Effector CD4-positive, alpha-beta T cell (primary cell): ENCODE measurements around the gene PTPRK.

Source experiments
- DNase-seq: peaks from one replicate; pipeline ENCODE4 v3.0.0-alpha.2; 2020

PTPRK gene

DNA sequence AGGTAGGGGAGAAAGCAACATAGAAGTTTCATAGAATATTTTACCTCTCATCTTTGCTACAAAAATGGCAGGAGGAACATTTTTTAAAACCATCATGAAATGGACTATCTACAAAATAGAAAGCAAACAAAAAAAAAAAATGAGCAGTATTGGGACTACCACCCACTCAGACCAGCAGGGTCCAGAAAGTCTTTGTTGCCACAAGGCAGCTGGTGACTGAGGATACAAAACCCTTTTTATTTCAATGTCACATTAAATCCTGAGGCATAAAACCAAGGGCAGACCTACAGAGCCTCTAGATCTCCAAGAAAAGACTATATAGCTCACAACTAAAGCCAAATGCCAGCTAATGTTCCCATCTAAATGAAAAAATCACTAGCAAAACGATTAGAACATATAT, 282.2 kb downstream of the PTPRK start:
- no peak for DNase-seq

DNA sequence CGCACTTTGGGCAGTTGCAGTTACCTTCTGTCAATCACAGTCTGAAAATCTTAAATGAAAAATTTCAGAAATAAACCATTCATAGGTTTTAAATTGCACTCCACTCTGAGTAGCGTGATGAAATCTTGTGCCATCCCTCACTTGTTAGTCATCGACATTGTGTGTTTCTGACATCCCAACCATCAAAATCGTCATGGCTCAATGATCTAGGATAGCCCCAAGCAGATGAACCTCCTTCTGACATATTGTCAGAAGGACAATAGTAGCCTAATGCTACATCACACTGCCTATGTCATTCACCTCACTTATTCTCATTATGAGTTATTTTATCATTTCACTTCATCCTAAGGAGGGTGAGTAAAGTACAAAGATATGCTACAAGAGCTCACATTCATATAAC, 284.8 kb downstream of the PTPRK start:
- DNase-seq = no peak

DNA sequence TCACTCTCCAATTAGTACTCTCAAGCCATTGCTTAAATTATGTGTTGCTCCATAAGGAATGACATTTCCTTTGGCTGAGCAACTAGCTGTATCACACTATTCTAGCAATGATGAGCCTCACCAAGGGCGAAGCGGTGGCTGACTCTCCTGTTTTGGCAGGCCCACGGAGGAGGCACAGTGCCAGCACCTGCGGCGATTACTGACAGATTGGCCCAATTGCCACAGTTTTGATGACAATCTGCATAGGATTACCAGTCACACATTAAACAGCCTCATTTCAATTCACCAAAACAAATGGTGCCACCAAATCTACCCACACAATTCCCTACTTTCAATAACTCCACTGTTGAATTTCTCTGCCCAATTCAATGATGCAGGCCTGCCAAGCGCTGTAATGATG, 286.9 kb downstream of the PTPRK start:
- no peak for DNase-seq

DNA sequence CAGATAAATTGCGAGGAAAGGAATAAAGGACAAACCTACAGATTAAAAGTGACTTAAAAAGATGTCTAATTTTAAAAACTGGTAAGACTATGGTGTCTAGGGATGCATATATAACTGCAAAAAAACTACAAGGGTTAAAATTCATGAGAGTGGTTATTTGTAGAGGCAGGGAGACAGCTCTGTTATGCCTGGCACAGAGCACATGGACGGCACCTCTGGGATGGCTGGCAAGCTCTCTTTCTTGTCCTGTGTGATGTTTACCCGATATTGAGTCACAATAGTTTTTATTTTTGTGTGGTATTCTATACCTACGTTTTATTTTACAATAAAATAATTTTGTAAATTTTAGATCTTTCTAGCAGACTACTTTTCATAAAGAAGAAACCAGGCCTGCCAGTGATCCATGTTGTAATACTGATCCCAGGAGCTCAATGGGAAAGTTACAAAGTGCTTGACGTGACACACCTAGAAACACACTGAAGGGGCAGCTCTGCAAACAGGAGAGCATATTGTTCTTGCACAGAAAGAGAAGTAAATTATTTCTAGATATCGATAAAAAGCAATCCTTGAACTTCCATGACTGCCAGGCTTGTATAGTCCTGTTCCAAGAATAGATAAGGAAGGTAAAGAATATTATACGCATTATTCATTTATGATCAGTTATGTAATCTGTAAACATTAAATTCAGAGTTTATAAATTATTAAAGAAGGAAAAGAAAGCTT, 290.0 kb downstream of the PTPRK start:
- DNase-seq = no peak

DNA sequence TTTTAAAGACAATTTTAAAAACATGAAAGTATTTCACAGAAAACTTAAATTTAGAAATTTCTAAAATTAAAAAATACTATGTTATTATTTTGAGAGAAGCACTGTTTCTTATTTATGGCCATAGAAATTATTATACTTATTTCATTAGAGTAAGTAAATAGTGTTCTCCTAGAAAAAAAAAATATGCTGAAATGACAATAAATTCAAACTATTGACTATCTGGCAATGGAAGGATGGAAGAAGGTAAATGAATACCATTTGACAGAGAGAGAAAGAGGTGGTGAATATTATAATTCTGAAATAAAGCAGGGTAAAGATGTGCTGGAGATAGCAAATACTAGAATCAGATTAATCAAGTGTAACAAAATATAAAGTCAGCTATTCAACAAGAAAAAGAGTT, 294.8 kb downstream of the PTPRK start:
- DNase-seq = no peak

DNA sequence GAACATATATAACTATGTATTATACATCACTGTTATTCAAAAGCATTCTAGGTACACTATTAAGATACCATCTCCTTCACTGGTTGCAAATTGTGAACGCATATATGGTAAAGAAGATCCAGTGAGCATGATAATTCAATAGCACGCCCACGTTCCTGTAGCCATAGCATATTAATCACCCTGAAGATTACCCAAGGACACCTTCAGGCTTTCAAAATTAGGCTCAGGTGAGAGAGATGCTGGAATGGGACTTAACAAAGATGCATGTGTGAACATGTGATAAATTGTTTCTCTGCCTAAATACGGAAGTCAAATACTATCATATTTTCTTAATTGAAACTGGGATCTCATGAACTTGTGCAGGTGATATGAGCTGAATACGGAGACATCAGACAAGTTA, 303.5 kb downstream of the PTPRK start:
- no peak for DNase-seq

DNA sequence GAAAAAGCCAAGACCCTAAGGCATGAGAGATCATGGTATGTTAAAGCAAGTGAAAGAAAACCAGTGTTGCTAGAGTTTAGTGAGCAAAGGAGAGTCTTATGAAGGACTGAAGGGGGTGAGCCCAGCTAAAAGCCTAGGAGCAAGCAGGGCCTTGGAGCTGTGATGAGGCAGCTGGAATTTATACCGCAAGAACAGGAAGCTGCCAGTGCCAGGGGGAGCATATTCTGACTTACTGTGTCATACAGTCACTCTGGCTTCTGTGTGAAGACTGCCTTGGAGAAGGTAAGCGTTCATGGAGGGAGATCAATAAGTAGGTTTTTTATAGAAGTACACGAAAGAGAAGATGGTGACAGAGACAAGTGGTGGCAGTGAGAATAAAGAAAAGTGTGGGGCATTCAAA, 310.6 kb downstream of the PTPRK start:
- no peak for DNase-seq

DNA sequence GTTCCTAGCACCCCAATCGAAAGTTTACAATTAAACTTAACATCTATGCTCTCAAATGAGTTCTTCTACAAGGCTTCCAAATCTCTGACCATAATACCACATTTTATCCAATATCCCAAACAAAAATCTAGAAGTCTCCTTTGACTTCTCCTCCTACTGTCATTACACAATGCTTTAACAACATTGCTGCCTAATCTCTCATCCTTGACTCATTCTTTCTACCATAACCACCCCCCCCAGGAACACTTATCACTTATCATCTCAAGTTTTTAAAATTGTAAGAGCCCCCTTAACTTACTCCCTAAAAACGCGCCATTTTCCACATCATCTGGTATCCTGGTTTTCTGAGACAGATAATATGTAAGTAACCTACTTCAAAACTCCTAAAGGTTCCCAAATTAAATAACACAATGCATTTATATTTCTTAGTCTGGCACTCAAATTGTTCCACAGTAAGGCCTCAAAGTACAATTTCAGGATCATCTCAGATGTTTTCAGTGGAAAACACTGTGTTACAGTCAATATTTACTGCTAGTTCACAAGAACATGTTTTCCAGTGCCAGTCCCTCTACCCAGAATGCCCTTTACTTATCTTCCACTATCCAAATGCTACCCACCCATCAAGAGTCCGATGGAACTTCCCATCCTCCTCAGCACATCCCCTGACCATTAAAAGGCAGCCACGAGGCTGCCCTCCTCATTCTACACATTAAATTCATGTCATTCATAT, 311.4 kb downstream of the PTPRK start:
- no peak for DNase-seq

DNA sequence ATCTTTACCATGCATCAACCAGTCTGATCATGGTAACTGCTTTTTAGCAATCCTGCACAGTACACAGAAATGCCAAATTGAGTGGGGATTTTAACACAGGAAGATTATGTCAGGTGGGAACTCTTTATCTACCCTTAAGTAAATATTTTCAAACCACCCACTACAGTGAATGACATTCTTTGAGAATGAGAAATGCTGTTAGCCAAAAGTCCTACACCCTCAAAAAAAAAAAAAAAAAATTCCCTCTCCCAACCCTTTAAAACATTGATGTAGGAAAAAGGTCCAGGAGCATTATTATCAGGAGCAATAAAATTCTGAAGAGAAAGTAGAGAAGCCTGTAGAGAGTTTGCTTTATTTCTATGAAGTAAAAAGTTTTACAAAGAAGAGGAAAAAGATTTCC, 312.3 kb downstream of the PTPRK start:
- DNase-seq = no peak

DNA sequence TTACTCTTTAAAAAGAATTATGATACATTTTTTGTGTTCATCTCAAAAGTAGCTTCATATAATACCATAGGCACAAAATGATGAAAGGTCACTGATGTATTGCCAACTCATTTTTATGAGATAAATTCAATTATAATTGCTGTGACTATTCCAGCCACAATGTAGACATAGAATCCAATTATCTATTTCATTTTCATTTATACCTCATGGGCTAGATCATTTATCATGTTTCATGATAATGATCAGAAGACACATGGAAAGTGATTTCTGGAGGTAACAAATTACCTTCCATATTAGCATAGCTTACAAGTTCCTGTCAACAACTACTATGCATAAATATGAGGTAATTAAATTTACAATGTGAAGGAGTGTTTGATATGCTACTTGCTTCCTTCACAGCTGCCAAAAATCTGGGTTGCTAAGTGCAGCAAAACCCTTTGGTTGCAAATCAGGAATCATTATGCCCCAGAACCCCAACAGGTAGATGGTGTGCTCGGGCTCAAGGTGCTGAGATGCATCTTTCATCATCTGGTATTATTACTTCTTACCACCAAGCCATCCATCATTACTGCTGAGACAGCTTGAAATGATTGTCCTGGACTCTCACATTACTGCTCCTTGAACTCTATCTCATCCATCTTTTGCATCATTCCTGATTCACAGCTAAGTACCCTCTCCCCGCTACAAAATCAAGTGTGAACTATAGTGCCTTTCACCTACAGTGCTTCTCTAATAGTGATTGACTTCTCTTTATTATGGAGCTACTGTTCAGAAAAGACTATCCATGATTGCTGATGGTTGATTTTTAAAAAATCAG, 313.6 kb downstream of the PTPRK start:
- no peak for DNase-seq

DNA sequence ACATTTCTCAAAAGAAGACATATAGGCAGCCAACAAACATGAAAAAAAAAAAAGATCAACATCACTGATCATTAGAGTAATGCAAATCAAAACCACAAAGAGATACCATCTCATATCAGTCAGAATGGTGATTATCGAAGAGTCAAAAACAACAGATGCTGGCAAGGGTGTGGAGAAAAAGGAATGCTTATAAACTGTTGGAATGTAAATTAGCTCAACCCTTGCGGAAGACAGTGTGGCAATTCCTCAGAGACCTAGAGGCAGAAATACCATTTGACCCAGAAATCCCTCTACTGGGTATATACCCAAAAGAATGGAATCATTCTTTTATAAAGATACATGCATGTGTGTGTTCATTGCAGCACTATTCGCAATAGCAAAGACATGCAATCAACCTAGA, 315.8 kb downstream of the PTPRK start:
- no peak for DNase-seq

DNA sequence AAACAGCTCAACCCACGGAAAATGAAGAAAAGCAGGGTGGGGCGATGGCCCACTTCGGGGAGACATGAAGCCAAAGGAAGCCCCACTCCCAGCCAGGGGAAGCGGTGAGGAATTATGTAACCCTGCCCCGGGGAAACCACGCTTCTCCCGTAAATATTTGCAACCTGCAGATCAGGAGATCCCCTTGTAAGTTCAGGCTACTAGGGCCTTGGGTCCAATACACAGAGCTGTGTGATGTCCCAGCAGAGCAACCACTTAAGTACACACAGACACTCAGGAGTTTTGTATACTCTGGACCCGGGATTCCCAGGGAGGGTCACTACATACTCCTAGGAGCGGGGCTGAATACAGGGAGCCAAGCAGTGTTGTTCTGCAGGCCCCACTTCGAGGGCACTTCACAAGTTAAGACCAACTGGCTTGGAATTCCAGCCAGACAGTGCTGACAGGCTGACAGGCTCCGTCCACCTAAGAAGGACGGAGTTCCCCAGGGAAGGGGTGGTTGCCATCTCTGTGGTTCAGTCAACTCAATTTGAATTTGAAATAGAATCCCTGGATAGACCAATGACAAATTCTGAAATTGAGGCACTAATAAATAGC, 318.1 kb downstream of the PTPRK start:
- DNase-seq = no peak

DNA sequence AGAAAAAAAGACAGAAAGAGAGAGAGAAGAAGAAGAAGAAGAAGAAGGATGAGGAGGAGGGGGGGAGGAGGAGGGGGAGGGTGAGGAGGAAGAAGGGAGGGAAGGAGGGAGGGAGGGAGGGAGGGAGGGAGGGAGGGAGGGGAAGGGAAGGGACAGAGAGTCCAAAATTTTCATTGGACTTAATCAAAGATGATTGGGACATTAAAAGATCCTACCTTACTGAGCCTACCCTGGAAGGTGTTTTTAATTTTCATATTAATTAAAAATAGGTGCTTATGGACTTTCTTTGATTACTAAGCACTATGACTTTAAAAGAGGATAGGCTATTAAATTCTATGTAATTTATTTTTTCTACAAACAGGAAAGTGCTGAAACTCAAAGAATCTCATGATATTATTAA, 319.6 kb downstream of the PTPRK start:
- DNase-seq = no peak

DNA sequence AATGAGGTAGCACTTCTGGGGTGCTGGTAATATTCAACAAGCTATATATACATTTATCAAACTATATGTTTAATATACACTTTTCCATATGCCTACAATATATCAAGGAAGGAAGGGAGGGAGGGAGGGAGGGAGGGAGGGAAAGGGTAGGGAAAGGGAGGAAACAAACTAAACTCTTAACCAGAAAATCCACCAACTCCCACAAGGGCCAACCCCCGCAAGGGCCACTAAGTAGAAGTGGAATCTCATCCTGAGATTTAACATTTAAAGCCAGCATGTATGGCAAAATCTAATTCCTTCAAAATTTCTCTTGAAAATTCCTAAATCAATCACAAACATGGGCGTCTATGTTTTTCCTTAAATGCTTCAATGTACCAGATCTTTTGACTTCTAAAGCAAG, 320.9 kb downstream of the PTPRK start:
- DNase-seq = no peak

DNA sequence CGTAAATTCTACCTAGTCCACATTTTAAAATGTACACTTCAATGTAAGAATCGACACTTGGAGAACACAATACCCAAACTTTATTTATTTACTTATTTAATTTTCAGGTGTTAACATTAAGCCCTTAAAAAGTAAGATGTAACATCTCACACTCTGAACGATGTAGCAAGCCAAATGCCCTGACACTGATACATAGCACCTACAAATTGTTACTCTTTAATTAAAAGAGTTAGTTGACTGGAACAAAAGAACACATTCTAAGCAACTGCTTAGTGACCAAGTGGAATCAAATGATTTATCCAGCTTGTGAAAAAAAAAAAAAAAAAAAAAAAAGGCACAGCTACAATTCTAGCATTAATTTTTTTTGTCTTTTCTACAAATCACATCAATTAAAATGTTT, 327.4 kb downstream of the PTPRK start:
- no peak for DNase-seq

DNA sequence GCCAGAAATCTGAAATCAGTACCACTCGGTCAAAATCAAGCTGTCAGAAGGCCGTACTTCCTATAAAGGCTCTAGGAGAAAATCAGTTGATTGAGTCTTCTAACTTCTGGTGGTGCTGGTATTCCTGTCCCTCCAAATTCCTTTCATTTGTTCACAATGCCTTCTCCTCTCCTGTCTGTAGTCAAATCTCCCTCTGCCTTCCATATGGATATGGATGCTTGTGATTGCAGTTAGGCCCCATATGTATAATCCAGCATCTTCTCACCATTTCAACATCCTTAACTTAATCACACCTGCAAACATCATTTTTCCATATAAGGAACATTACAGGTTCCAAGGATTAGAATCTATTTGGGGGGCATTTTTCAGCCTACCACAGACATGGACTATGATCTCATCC, 331.7 kb downstream of the PTPRK start:
- no peak for DNase-seq

DNA sequence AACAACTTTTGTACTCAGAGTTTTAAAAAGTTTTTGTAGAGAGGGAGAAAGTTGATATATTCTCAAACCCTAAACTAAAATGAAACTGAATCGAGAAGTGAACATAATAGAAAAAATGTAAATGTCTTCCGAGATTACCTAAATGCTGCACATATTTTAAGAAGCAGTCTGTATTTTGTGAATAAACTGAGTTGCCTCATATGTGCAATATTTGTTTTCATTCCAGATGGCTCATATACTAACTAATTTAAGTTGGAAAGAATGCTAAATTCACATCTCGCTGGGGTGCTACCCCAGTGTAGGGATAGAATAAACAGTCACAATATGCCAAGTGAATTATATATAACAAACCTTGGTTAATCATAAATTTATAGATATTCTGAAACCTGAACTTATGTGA, 333.7 kb downstream of the PTPRK start:
- no peak for DNase-seq

DNA sequence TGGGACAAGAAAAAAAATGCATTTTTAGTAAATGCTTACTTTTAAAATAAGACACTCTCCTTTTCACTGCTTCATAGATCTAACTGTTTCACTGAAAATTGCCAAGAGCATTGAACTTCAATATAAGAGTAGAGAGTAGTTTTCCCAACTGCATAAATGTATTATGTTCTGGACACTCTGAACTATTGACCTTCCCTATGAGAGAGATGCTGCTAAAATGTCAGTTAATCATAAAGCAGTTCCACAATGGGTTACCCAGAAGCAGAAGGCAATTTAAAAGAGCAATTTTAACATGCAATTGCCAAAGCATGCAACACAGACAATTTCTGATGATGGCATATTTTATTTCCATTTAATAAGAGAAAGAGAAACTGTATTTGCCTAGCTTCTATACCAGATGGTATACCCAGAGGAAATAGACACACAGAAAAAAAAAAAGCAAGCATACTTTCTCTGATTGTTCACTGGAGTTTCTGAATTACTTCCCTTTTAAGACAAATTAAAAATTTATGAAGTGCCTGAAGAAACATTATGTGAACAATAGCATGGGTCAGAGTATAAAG, 340.4 kb downstream of the PTPRK start:
- DNase-seq = no peak

DNA sequence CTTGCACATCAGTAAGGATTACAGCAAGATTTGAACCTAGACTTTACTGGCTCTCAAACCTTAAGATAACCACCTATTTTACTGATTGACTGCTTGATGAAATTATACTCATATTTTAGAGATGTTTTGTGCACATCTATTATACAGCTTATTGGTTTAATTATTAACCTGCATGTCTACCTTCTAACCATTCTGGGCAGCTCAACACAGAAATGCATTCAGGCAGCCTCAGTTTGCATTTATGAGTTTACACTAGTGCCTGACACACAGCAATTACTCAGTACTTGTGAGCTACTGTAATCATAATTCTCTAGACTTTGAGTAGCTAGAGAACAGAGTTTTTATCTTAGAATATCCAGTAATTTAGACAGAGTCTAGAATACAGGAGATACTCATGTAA, 345.7 kb downstream of the PTPRK start:
- no peak for DNase-seq

DNA sequence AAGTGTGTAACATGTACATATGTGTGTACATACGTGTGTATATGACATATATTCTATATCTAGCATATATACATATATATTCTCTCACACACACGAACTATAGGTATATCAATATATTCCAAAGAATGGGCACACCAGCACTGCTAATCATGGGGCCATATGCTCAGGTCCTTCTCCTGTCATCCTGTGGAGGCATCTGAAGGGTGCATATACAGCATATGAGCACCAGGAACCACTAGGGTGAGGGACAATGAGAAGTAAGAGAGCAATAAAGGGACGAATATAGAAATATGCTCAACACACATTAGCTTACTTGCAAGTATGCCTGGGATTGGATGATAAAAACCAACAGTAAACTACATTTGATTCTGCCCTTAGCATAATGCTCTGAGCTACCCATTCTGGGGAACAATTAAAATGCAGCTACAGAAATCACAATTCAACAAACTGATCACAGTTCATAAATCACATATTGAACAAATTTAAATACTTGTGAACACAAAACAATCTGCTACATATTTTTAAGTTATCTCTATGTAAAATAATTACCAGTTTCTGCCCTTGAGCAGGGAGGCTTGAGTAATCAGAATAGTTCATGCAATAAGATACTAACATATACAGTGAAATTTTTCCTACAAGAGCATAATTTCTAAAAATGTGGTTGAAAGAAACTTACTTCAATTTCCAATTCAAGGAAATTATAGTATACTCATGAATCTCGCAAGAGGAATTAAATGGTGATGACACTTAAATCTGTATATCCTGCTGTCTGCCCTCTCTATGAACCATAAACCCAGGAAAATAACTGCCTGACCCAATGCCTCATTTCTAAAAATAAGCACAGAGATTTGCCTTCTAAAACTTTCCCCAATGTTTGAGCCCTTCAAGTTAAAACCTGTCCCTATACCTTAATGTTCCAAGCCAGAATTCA, 347.4 kb downstream of the PTPRK start:
- DNase-seq = no peak

DNA sequence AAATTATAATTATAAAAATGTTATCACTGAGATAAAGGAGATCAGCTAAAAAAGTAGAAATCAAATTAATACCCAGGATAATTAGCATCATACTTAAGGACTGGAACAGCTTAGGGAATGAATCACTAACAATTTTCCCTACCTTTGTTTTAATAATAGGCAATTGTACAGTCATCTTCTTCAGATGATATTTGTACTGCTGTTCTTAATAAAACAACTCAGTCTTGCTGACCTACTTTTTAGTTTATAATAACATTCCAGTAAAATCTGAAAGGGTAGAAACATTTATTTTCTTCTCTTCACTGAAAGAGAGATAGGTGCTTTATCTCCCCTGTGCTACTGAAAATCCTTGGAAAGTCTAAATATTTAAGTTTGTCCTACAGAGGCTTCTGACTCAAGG, 348.3 kb downstream of the PTPRK start:
- DNase-seq = no peak

DNA sequence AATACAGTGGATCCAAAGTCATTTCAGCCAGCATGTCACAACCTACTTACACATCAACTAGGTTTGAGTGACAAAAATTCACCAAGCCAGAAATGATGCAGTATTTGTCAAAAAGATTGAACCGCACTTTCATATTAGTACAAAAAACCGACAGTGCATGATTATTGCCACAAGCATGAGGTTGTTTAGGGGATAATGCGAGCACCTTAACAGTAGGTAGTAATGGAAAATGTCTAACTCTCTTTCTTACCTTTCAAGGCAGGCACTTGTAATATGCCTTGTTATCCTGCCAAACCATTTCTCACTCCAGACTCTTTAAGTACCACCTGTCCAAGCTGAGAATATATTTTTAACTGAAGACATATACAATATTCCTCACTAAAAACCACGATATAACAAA, 349.2 kb downstream of the PTPRK start:
- DNase-seq = no peak
